Rectal smooth muscle tissue (tissue), 1 donor: ENCODE measurements around the gene STPG4.
"Not testable (repeated sequence)": the region's sequence is repeated elsewhere in the genome, so short reads cannot be mapped to it uniquely, and the experiment has no call there.

ENCODE experiments used
- H3K27ac ChIP-seq: one replicate; pipeline ENCODE4 v1.7.0; 2013; ENCODE audit warnings: low read depth, low read length, inconsistent platforms
- H3K27me3 ChIP-seq: one replicate; pipeline ENCODE4 v1.7.0; 2013; ENCODE audit warnings: low read length; ENCODE audit not compliant: control insufficient read depth, insufficient read depth
- H3K36me3 ChIP-seq: one replicate; pipeline ENCODE4 v1.7.0; 2013; ENCODE audit warnings: low read length; ENCODE audit not compliant: control insufficient read depth, insufficient read depth
- H3K4me1 ChIP-seq: one replicate; pipeline ENCODE4 v1.7.0; 2013; ENCODE audit warnings: low read length; ENCODE audit not compliant: control insufficient read depth, insufficient read depth
- H3K4me3 ChIP-seq: one replicate; pipeline ENCODE4 v1.7.0; 2013; ENCODE audit warnings: low read length
- H3K9ac ChIP-seq: one replicate; pipeline ENCODE4 v1.7.0; 2013; ENCODE audit warnings: low read length

STPG4 gene

DNA sequence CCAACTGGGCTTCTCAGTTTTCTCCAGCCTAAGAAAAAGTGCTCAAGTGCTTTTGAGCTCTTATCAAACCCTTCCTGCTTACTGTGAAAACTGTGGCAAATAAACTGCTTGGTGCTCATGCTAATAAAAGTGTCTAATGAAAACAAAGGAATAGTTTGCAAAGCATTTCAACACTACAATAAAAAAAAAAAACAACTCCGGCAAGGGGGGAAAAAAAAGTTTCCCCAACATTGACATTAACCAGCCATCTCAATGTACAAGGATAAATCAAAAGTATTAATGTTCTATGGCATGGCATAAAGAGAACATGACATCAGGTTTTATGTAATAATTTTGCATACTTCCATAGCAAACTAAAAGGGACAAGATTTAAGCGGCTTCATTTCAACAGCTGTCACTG, 14.7 kb upstream of the STPG4 start:
- H3K4me1 ChIP-seq, result peaks cover 39% of the 10 kb centered on the region
- H3K27me3 ChIP-seq, result no peaks in the 10 kb centered on the region
- no peak overlapping the region for H3K9ac ChIP-seq
- no peak overlapping the region for H3K4me3 ChIP-seq
- peaks cover 5% of the 10 kb centered on the region for H3K36me3 ChIP-seq
- peak overlapping the region; percentile 84 for H3K27ac ChIP-seq

DNA sequence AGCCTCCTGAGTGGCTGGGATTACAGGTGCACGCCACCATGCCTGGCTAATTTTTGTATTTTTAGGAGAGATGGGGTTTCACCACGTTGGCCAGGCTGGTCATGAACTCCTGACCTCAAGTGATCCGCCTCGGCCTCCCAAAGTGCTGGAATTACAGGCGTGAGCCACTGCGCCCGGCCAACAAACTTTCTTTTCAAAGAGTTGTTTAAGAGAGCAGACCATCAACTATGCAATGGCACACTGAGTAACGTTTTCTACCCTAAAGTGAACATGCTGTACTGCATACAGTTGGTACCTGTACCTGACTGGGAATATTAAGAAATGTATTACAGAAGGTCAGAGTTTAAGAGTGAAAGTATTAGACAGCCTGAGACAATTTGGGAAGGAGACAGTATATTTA, 13.8 kb upstream of the STPG4 start:
- H3K4me3 ChIP-seq, H3K27me3 ChIP-seq, H3K27ac ChIP-seq, H3K36me3 ChIP-seq, H3K9ac ChIP-seq: not testable (repeated sequence)
- H3K4me1 ChIP-seq, result peaks cover 39% of the 10 kb centered on the region

DNA sequence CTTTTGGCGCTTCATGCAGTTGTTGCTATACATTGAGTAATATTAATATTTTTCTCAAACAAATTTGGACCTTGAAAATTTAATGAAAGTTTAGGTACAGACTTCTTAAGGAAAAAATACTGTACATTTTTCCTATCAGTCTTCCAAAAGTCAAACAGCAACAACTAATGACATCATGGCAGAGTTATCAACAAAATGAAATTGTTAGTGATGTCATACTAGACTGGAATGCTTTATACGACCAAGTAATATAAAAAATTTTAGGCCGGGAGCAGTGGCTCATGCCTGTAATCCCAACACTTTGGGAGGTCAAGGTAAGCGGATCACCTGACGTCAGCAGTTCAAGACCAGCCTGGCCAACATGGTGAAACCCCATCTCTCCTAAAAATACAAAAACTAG, 12.0 kb upstream of the STPG4 start:
- H3K27me3 ChIP-seq, result no peaks in the 10 kb centered on the region
- H3K4me3 ChIP-seq, result no peak overlapping the region
- peaks cover 13% of the 10 kb centered on the region for H3K36me3 ChIP-seq
- H3K27ac ChIP-seq, result no peak overlapping the region
- H3K4me1 ChIP-seq, result peaks cover 28% of the 10 kb centered on the region
- no peak overlapping the region for H3K9ac ChIP-seq

DNA sequence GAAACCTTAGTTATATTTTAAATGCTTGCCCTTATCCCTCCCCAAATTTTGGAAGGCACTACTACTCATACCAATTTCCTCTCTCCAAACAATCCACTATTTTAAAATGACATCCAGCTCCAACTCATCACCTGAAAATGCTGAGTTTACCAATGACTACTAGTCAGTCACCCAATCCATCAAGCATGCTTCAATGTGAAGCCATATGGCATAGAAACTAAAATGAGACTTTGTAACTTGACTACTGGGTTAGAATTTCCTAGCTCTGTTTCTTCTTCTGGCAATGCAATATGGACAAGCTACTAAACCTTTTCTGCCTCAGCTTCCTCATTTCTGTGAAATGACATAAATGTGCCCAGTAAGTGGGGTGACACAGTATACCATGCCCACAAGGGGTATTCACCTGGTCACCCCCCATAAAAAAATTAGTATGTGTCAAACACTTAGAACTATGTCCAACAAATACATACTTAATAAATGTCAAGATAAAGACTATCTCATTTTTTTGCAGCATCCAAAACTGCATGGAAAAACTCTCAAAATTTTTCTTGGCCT, 10.0 kb upstream of the STPG4 start:
- H3K4me3 ChIP-seq, result no peak overlapping the region
- no peak overlapping the region for H3K9ac ChIP-seq
- H3K27me3 ChIP-seq, result no peaks in the 10 kb centered on the region
- H3K36me3 ChIP-seq, result peaks cover 25% of the 10 kb centered on the region
- no peak overlapping the region for H3K27ac ChIP-seq
- peaks cover 16% of the 10 kb centered on the region for H3K4me1 ChIP-seq

DNA sequence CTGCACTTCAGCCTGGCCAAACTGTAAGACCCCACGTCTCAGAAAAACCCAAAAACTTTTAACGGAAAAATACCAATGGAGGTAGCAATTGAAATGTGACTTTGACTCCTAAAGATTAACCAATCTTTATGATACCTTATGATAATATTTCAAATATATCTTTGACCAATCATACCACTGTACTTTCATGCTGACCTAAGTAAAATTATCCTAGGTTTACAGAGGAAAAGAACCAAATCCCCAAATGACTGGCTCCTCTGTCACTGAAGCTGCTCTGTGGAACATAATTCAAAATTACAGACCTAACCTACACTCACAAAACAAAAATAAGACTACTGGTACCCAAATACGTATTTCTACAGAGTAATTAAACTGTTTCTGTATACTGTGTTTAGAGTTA, 7.7 kb upstream of the STPG4 start:
- H3K9ac ChIP-seq, result no peak overlapping the region
- peaks cover 31% of the 10 kb centered on the region for H3K36me3 ChIP-seq
- peaks cover 8% of the 10 kb centered on the region for H3K4me1 ChIP-seq
- H3K27ac ChIP-seq, result no peak overlapping the region
- no peaks in the 10 kb centered on the region for H3K27me3 ChIP-seq
- no peak overlapping the region for H3K4me3 ChIP-seq

DNA sequence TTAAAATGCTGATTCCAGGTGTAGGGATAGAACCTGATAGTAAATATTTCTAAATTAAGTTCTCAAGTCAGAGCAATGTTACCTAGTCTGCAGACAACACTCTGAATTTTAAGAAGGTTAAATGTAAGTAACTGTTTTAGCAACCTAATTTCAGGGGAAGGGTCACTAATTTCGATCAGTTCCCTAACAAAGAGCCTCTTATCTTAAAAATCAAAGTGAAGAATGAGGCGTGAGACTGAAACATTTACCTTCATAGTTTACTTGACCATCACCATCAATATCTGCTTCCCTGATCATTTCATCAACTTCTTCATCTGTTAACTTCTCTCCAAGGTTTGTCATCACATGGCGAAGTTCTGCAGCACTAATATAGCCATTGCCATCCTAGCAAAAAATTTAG, 6.4 kb upstream of the STPG4 start:
- Histone ChIP-seq H3K36me3 (peaks cover 31% of the 10 kb centered on the region), H3K27me3 (no peaks in the 10 kb centered on the region), H3K9ac (no peak overlapping the region), H3K27ac (no peak overlapping the region), H3K4me3 (no peak overlapping the region), H3K4me1 (peaks cover 8% of the 10 kb centered on the region)

DNA sequence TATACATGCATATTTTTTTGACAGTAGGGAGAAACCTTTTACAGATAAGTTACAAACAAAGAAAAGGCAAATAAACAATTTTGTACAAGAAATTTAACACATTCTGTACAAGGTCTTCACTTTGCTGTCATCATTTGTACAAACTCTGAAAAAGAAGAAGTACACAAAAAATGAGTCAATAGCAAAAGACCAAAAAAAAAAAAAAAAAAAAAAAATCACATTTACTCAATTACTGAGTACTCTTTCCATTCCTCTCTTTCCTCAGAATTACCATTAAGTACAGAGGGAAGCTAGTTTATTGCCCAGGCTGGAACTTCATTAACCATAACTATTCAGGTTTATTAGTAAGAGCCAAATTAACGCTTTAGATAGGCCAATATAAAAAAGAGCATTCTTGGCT, 5.6 kb upstream of the STPG4 start:
- peaks cover 2% of the 10 kb centered on the region for H3K4me1 ChIP-seq
- no peak overlapping the region for H3K4me3 ChIP-seq
- no peak overlapping the region for H3K27ac ChIP-seq
- peaks cover 31% of the 10 kb centered on the region for H3K36me3 ChIP-seq
- no peak overlapping the region for H3K9ac ChIP-seq
- no peaks in the 10 kb centered on the region for H3K27me3 ChIP-seq

DNA sequence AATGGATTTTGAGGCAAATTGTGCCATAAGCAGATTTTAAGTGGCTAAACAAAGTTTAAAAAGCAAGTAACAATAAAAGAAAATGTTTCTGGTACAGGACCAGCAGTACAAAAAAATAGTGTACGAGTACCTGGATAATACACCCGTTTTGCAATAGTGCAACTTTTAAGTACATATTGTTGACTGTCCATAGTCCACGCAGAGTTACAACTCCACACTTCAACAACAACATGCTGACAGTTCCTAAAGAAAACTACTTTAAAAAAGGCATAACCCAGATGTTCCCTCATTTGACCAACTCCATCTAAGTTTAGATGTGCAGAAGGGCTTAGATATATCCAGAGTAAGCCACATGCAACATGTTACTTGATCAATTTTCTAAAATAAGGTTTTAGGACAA, 5.1 kb upstream of the STPG4 start:
- Histone ChIP-seq H3K27me3 (no peaks in the 10 kb centered on the region), H3K27ac (no peak overlapping the region), H3K36me3 (peaks cover 31% of the 10 kb centered on the region), H3K4me3 (no peak overlapping the region), H3K9ac (no peak overlapping the region), H3K4me1 (peaks cover 2% of the 10 kb centered on the region)

DNA sequence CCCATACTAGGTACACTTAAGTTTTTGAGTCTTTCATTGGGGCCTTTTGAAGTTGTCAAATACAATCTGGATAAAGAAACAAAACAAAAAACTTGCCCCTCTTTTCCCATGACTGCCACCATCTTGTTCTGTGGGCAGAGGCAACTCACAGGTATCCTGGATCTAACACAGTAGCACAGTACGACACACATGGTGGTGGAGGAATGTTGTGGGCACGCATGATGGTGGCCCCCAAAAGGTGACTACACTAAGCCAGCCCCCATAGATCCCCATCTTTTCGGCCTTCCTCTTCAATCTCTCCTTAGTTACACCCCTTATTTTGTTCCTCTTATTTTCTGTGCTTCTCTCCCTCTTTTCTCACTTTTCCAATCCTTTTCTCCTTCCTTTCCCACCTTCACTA, 4.5 kb upstream of the STPG4 start:
- no peaks in the 10 kb centered on the region for H3K27me3 ChIP-seq
- no peak overlapping the region for H3K9ac ChIP-seq
- no peak overlapping the region for H3K27ac ChIP-seq
- peaks cover 31% of the 10 kb centered on the region for H3K36me3 ChIP-seq
- H3K4me3 ChIP-seq, result no peak overlapping the region
- peaks cover 2% of the 10 kb centered on the region for H3K4me1 ChIP-seq

DNA sequence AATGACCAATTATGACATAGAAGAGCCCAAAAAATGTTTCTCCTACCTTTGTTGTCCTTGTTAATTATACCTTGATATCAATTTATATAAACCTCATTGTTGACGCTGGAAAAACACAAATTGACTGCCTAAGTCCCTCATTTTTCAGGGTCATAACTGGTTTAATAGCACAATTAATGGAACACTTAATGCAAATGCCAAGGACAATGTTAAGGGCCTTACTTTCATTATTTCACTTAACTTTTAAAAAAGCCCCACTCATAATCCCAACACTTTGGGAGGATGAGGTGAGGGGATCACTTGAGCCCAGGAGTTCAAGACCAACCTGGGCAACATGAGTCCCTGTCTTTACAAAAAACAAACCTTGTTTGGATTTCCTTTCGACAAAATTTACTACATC, 3.5 kb upstream of the STPG4 start:
- Histone ChIP-seq H3K27ac (no peak overlapping the region), H3K4me3 (no peak overlapping the region), H3K4me1 (peaks cover 2% of the 10 kb centered on the region), H3K27me3 (no peaks in the 10 kb centered on the region), H3K36me3 (peaks cover 30% of the 10 kb centered on the region), H3K9ac (no peak overlapping the region)

DNA sequence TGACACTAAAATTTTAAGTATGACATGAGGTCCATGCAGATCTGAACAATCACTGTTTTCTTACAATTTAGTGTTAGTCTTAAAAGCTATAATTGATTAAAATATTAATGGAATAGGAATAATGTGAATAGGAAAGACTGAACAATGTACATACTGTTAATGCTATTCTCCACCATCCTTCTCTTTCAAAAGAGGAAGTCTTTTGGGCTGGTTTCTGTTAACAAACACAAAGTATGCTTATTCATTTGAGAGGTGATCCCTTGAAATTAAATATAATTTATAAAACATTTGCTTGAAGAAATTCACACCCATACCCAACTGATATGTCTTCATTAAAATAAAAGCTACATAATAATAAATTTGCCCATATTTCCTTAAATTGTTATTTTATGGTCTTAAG, 2.3 kb downstream of the STPG4 start:
- Histone ChIP-seq H3K27ac (no peak overlapping the region), H3K27me3 (no peaks in the 10 kb centered on the region), H3K4me1 (no peaks in the 10 kb centered on the region), H3K9ac (no peak overlapping the region), H3K36me3 (peaks cover 6% of the 10 kb centered on the region), H3K4me3 (no peak overlapping the region)

DNA sequence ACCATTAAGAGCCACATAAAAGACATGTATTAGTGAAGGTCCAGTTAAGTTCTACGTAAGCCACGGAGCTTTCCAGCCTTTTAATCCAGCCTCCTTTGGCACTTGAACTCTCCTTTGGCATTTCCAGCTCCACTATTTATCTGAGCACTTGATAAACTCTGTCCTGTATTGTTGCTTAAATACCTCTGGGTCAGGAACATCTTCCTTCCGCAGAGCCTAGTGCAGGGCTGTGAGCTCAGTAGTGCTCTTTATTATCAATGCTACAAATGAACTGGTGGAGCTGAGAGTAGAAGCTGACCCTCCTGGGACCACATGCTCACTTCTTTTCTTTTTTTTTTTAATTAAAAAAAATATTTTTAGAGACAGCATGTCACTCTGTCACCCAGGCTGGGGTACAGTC, 4.9 kb downstream of the STPG4 start:
- no peaks in the 10 kb centered on the region for H3K27me3 ChIP-seq
- peaks cover 6% of the 10 kb centered on the region for H3K36me3 ChIP-seq
- H3K4me1 ChIP-seq, result no peaks in the 10 kb centered on the region
- no peak overlapping the region for H3K4me3 ChIP-seq
- H3K27ac ChIP-seq, result no peak overlapping the region
- no peak overlapping the region for H3K9ac ChIP-seq

DNA sequence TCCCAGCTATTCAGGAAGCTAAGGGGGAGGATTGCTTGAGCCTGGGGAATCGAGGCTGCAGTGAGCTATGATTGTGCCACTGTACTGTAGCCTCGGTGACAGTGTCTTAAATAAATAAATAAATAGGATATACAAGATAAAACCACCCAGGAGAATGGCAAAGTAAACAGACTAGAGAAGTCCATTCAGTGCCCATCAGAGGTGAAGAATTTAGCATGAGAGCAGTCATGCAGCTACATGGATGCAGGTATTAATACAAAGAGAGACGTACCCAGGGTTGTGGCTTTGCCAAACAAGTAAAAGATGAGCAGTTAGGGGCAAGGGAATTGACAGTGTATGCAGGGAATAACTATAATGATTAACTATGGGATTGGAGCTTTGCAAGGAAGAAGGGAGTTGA, 8.1 kb downstream of the STPG4 start:
- no peak overlapping the region for H3K9ac ChIP-seq
- H3K4me1 ChIP-seq, result no peaks in the 10 kb centered on the region
- no peak overlapping the region for H3K4me3 ChIP-seq
- no peak overlapping the region for H3K27ac ChIP-seq
- no peaks in the 10 kb centered on the region for H3K27me3 ChIP-seq
- peaks cover 2% of the 10 kb centered on the region for H3K36me3 ChIP-seq
